Measurements from ENCODE around the gene TAGAP.

TAGAP gene

DNA sequence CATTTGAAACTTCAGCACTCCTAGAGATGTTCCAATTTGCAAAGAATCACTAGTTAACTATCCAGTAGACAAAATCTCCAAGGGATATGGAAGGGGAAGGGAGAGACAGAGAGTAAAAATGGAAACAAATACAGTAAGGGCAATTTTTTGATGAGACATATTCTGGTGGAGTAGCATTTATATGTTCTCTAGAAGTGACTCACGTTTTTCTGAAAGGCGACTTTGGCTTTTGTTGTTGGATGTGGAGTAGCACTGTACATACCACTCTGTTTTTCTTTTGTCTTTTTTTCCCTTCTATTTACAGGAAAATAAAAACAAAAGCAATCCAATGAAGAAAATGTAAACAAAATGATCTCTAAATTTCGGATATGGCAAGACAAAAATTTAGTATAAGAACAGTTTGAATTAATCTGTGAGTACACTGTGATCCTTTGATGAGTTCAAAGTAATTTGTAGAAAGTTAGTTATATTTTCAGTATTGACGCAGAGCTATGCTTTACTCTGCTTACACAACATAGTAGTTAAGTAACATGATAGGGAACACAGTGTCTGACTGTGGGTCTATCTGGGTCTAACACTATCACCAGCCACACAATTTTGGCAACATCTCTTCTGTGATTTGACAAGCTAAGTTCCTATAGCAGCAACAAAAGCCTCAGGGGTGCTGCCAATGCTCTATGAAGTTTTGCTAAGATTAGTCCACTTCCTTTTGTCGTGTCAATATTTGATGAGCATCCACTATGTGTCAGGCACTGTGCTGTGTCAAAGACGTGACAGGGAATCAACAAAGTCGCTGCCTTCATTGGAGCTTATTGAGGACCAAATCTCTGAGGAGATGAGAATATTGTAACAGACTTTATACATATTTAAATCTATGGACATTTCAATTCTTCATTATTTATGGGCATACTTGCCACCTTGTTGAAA is 27.3 kb upstream of the TAGAP start:
- no peak for DNase-seq

GRCh38 chr6:159068904-159069578 is 24.2 kb upstream of the TAGAP start:
- DNase-seq: peak in 2 of 4 experiments; percentile 33 to 45

DNA sequence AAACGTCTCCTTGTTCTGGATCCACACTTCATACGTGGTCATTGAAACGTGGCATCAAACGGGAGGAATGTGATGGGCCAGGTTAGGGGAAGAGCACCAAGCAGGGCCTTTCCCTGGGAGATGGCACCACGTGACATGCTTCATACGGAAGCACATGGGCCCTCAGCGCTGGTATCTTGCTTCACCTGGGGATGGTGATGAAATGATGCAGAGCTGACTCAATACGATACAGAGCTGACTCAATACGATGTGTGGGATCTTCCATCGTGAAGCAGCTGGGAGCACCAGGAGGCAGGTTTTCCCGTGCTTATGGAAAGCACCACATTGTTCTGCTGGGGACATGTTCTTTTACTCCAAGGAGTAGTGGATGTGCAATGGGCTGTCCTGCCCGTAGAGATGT is 22.5 kb upstream of the TAGAP start:
- no peak for DNase-seq

- no peak for DNase-seq
Observed at GRCh38 chr6:159066483-159066882, 21.7 kb upstream of the TAGAP start.

- DNase-seq: no peak
Observed at GRCh38 chr6:159065759-159066329, 21.1 kb upstream of the TAGAP start.

DNA sequence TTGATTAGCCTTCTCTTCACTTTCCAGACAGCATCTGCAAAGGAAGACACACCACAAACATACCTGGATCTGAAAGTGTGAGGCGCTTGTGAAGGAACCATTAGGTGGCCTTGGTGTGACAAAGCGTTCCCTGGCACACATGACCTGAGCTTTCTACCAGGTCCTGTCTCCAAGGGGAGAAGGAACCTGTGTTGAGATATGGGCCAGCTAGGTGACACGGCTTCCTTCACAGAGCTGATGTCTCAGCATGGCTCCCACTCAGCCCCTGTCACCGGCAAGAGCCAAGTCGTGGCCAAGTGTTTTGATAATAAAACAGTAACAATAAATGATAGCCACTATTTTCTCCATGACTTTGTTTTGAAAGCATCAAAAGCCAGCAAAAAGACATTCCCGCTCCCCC is 20.3 kb upstream of the TAGAP start:
- no peak for DNase-seq

GRCh38 chr6:159064477-159064876 is 19.7 kb upstream of the TAGAP start:
- peak; percentile 9 to 45 (median 34) for DNase-seq

GRCh38 chr6:159063549-159063948 is 18.8 kb upstream of the TAGAP start:
- no peak for DNase-seq

- peak; percentile 45 to 80 (median 69) for DNase-seq
Observed at GRCh38 chr6:159062976-159063375, 18.2 kb upstream of the TAGAP start.

- peak in 2 of 4 experiments; percentile 20 to 38 for DNase-seq
Observed at GRCh38 chr6:159062564-159062945, 17.8 kb upstream of the TAGAP start.

GRCh38 chr6:159061805-159062563 is 17.2 kb upstream of the TAGAP start:
- DNase-seq: peak; percentile 85 to 96 (median 90)

- no peak for DNase-seq
Observed at GRCh38 chr6:159061146-159061545, 16.4 kb upstream of the TAGAP start.

DNA sequence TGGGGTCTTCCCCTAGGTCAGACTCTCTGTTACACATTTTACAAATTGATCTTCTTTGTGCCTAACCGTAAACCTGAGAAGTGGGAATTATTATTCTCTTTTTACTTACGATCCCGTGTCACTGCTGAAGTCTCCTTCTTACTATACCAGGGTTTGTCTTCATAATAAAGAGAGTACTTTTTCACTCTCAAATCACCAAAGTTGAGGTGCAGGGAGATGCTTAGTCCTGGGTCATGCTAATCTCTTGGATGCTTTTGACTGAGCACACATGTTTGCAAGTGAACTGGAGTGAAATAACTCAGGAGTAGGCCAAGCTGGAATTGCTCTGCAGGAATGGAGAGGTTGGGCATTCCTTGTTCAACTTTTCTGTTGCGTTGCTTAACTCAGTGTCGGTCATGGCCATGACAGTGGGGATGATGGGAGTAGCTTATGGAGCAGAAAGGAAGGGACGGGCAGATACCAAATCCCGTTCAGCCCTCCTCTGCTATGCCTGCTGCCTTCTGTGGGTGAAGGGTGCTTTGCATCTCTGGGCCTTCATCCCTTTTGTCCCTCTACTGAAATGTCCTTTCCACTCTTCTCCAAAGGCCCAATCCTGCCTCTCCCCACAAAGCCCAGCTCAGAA is 15.2 kb upstream of the TAGAP start:
- DNase-seq: no peak

GRCh38 chr6:159059141-159059540 is 14.3 kb upstream of the TAGAP start:
- DNase-seq: no peak

GRCh38 chr6:159056899-159057298 is 12.1 kb upstream of the TAGAP start:
- DNase-seq: no peak

GRCh38 chr6:159056432-159056831 is 11.6 kb upstream of the TAGAP start:
- DNase-seq: no peak

GRCh38 chr6:159056003-159056402 is 11.2 kb upstream of the TAGAP start:
- DNase-seq: peak; percentile 46 to 90 (median 69)

DNA sequence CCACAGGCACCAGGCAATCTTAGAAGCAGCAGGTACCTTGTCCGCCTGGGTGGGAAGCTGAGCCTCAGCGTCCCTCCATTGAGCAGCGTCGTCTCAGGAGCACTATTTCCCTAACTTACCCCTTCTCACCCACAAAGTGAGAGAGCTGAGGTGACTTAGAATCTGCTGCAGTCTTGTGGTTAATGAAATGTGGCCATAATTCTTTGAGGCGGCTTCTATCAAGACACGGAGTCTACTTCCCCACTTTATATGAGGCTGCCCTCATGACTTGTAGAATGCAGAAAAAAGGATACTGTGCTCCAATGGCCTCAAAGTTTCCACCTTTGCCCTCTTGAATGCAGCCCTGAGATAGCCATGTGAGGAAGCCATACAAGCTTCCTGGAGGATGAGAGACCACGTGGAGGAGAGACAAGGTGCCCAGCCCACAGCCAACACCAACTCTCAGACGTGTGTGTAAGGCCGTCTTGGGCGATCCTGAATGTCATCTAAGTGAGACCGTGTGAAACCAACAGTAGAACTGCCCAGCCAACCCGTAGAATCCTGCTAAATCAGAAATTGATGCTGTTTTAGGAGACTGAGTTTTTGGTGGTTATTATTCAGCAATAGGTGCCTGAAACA is 9.1 kb upstream of the TAGAP start:
- DNase-seq: peak; percentile 44 to 79 (median 62)

DNA sequence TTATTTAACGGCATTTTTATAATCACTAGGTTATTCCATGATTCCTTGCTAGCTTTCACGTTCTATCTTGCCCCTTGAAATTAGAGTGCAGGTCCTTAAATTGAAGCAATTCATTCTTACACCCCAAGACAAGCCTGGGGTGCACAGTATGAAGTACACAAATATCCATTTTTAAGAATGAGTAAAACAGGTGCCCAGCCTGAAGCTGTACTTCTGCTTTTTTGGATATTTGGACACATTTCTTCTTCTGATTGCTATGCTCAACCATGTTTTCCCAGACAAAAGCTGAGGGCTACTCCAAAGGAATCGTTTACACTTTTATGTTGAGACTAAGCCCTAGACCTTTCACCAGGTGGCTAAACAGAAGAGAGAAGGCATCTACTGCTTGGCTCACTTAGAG is 7.9 kb upstream of the TAGAP start:
- DNase-seq: no peak

GRCh38 chr6:159047891-159048685 is 3.3 kb upstream of the TAGAP start:
- DNase-seq: no peak

- DNase-seq: no peak
Observed at GRCh38 chr6:159045801-159046200, 1.0 kb upstream of the TAGAP start.
